Lower leg skin (tissue), 4 donors: ENCODE data around the gene C22orf23. TPM values are rescaled to one million over a fixed set of nuclear protein-coding genes. Genes with fewer than 3 reads are reported as not detected.

Experiments
- DNase-seq, 2 donors: peaks; one replicate each; pipeline ENCODE4 v3.0.0-alpha.2; 2019; ENCODE audit warnings: low spot score in 2 of 2
- H3K4me3 ChIP-seq: fragments of 200-600 bp; sonication (generic); 2 replicates; pipeline ENCODE4 v1.5.1; 2017; ENCODE audit warnings: mild to moderate bottlenecking, low read depth; ENCODE audit not compliant: poor library complexity, severe bottlenecking
- CTCF ChIP-seq, 3 donors: fragments of 450-650 bp; IDR thresholded peaks; one replicate each; pipeline ENCODE4 v1.5.1; 2016; ENCODE audit warnings: antibody characterized with exemption in 3 of 3, mild to moderate bottlenecking in 3 of 3, moderate library complexity in 2 of 3
- POLR2A ChIP-seq, 2 donors: fragments of 450-650 bp; IDR thresholded peaks; one replicate each; pipeline ENCODE4 v1.6.1; 2016 to 2017; ENCODE audit warnings: antibody characterized with exemption in 2 of 2, mild to moderate bottlenecking in 1 of 2, moderate library complexity in 1 of 2
- WGBS, 2 donors: methylation state at CpG; one replicate each; pipeline ENCODE4 v1.1.5; 2018; 5-methylcytosine and 5-hydroxymethylcytosine counted together
- intact Hi-C: fragments of 100-400 bp; cut with DNase I; formaldehyde crosslinking; loops from one replicate; pipeline ENCODE4 v1.15.0; 2023; ENCODE audit warnings: low total_unique reads
- microRNA-seq, 2 donors: library from miRNA; unstranded; fragments of <30 nt; microRNA quantifications; one replicate each; pipeline ENCODE4, GENCODE V29; 2016; ENCODE audit warnings: borderline replicate concordance in 2 of 2, borderline number of aligned reads in 1 of 2
- total RNA-seq, 4 donors: library from RNA; depleted of rRNA; stranded (reverse); fragments of >200 nt; gene quantifications; one replicate each; pipeline ENCODE4 v1.1.0, GENCODE V29; 2016

The C22orf23 gene
- total RNA-seq, 4 donors from 2014 or later, result not detected

GRCh38 chr22:37896181-37896592 is 57.2 kb downstream of the C22orf23 start:
- intact Hi-C loops, result no loop called here
- DNase-seq, result no peak
- H3K4me3 ChIP-seq, result no peak overlapping the region
- 39 to 41% methylated on average over 5 of the region's 5 CpGs for WGBS, 2 donors
- TF ChIP-seq POLR2A (IDR thresholded peaks at IDR 0.05), result no peak
- no peak for TF ChIP-seq CTCF (IDR thresholded peaks at IDR 0.05)

GRCh38 chr22:37894939-37895670 is 58.3 kb downstream of the C22orf23 start:
- H3K4me3 ChIP-seq, result no peak overlapping the region
- intact Hi-C loops, result no loop called here
- DNase-seq, result peak in 1 of 2 donors; percentile 39
- TF ChIP-seq CTCF (IDR thresholded peaks at IDR 0.05) (no peak), POLR2A (IDR thresholded peaks at IDR 0.05) (no peak)
- 34 to 42% methylated on average over 8 of the region's 8 CpGs for WGBS, 2 donors

- TF ChIP-seq CTCF (IDR thresholded peaks at IDR 0.05) (no peak), POLR2A (IDR thresholded peaks at IDR 0.05) (no peak)
- 69 to 74% methylated on average over 5 of the region's 5 CpGs for WGBS, 2 donors
- no peak for DNase-seq
- H3K4me3 ChIP-seq, result no peak overlapping the region
- intact Hi-C loops, result no loop called here
Observed at GRCh38 chr22:37893583-37893983, 59.8 kb downstream of the C22orf23 start.

Small RNA genes within 50 kb of the gene (microRNA-seq; reads per million reads assigned to microRNA genes)
- gene MIR4534 (0 reads per million in 2 donors), gene MIR6820 (0.57 to 2.0 reads per million in 2 donors)

Other genes with a start within 250 kb of the C22orf23 start
- gene GCAT, start 145.7 kb downstream of the C22orf23 start, total RNA-seq, result 10 to 100 TPM; 12.5 to 20.4 (median 16.2) TPM
- gene GALR3, start 130.2 kb downstream of the C22orf23 start, total RNA-seq, result not detected
- gene ANKRD54, start 109.3 kb downstream of the C22orf23 start, total RNA-seq, result 10 to 100 TPM; 36.2 to 61.6 (median 53.0) TPM
- gene EIF3L, start 104.2 kb downstream of the C22orf23 start, total RNA-seq, result 100 to 1,000 TPM; 392 to 558 (median 489) TPM
- gene MICALL1, start 47.3 kb downstream of the C22orf23 start, total RNA-seq, result 100 to 1,000 TPM; 124 to 150 (median 143) TPM
- gene POLR2F, start 98 bp upstream of the C22orf23 start, total RNA-seq, result 10 to 100 TPM; 33.3 to 83.9 (median 57.6) TPM
- gene SOX10, start 31.0 kb upstream of the C22orf23 start, total RNA-seq, result 10 to 100 TPM in 3 of 4 donors, 1 to 10 TPM in 1; 7.8 to 45.2 (median 29.7) TPM
- gene PICK1, start 103.8 kb upstream of the C22orf23 start, total RNA-seq, result 10 to 100 TPM; 35.9 to 67.6 (median 51.4) TPM
- gene SLC16A8, start 130.6 kb upstream of the C22orf23 start, total RNA-seq, result under 1 TPM; 0.13 to 0.80 (median 0.33) TPM
- 1 to 10 TPM; 1.3 to 2.3 (median 2.1) TPM for gene BAIAP2L2, start 157.1 kb upstream of the C22orf23 start, total RNA-seq
- 10 to 100 TPM; 46.0 to 88.4 (median 64.8) TPM for gene PLA2G6, start 228.2 kb upstream of the C22orf23 start, total RNA-seq
- gene MAFF, start 248.4 kb upstream of the C22orf23 start, total RNA-seq, result 100 to 1,000 TPM in 1 of 4 donors, 10 to 100 TPM in 3; 64.7 to 116 (median 82.0) TPM